ENCODE measurements around the gene HSPBP1.
A peak's percentile ranks its signal among the peaks of the same experiment; 100 is the strongest.
"Not testable (repeated sequence)": the region's sequence is repeated elsewhere in the genome, so short reads cannot be mapped to it uniquely, and the experiment has no call there.

HSPBP1 gene, protein sequence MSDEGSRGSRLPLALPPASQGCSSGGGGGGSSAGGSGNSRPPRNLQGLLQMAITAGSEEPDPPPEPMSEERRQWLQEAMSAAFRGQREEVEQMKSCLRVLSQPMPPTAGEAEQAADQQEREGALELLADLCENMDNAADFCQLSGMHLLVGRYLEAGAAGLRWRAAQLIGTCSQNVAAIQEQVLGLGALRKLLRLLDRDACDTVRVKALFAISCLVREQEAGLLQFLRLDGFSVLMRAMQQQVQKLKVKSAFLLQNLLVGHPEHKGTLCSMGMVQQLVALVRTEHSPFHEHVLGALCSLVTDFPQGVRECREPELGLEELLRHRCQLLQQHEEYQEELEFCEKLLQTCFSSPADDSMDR

GRCh38 chr19:55279770-55280643 lies at the start of gene HSPBP1:
HSPBP1 (minus strand) TSS chr19:55280110; CDS start chr19:55279608, 502 bp downstream.
- DNase-seq (ENCODE audit: low read depth in 2 of 2, low spot score in 1 of 2) = peak; percentile 84 to 86

- DNase-seq (ENCODE audit: low read depth in 2 of 2, low spot score in 1 of 2) = not testable (repeated sequence)
Observed at GRCh38 chr19:55328774-55329318, 48.9 kb upstream of the HSPBP1 start.

DNA sequence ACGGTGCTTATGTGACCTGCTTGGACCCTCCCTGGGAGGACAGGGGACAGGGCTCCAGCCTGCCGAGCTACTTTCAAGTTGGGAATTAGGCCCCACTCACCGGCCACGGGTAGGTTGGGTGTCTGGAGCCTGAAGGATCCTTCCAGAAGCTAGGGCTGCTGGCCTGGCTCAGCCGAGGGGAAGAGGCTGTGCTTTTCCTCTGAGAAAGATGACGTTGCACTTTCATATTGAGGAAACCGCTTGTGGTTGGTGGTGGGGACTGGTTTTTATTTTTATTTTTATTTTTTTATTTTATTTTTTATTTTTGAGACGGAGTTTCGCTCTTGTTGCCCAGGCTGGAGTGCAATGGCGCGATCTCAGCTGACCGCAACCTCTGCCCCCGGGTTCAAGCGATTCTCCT lies 45.3 kb upstream of the HSPBP1 start, which contains the start of gene TMEM150B:
Gene TMEM150B, minus strand, starts transcription at position 170 of the 400 bp plus-strand sequence. CDS start 4,305 bp downstream, outside the sequence.
- DNase-seq (ENCODE audit: low read depth in 2 of 2, low spot score in 1 of 2) = no peak

DNA sequence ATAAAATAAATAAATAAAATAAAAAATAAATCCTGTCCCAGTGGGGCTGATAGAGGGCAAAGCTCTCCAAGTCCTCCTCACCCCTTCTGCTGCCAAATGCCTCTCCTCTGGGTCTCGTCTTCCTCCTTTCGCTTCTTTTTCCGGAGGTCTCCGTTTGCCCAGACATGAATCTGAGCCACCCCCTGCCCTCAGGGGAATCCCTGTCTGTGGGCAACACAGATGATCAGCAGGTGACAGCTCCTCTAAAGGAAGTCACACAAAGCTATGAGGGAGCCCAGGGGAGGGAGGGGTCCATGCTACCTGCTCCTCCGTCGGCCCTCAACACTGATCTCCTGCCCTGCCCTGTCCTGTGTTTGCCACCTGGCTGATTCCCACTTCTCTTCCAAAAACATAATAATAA lies 44.8 kb upstream of the HSPBP1 start:
- DNase-seq (ENCODE audit: low read depth in 2 of 2, low spot score in 1 of 2) = no peak

DNA sequence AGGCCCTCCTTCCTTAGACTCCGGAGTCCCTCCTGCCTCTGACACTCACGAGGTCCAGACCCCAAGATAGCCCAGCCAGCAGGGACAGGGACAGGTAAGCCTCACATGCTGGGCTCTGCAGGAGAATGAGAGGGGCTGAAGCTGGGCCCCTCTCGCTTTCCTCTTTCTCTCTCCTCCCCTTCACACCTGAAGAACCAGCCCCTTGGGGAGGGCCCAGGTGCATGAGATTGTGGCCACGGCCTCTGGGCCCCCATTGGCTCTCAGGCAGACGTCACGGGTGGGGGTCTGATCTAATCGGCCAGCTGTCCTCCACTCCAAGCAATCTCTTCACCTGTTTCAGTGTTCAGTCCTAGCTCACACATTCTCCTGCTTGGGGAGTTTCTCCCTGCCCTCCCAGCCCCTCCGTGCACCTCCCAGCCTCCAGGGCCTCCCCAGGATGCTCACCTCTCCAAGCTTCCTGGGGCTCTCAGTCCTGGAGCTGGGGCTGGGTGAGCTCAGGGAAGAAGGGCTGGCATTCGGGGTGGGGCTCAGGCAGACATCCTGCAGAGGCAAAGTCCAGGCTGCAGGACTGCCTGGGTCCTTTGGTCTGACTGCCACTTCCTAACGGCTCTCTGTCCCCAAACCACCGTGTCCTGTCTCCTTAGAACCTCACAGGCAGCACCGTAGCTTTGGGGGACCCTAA lies 42.4 kb upstream of the HSPBP1 start:
- DNase-seq (ENCODE audit: low read depth in 2 of 2, low spot score in 1 of 2) = no peak

- no peak for DNase-seq (ENCODE audit: low read depth in 2 of 2, low spot score in 1 of 2)
Observed at GRCh38 chr19:55321466-55322137, 41.7 kb upstream of the HSPBP1 start.

DNA sequence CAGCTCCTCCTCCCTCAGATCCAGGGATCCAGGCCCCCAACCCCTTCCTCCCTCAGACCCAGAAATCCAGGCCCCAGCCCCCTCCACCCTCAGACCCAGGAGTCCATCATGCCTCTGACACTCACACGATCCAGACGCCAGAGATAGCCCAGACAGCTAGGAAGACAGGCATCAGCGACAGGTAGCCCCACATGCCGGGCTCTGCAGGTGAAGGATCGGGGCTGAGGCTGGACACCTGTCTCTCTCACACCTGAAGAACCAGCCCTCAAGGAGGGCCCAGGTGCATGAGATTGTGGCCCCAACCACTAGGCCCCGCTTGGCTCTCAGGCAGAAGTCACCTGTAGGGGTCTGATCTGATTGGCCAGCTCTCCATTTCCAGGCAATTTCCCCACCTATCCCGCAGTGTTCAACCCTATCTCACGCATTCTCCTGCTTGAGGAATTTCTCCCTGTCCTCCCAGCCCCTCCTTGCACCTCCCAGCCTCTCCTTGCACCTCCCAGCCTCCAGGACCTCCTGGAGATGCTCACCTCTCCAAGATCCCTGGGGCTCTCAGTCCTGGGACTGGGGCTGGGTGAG lies 41.0 kb upstream of the HSPBP1 start:
- DNase-seq (ENCODE audit: low read depth in 2 of 2, low spot score in 1 of 2) = no peak

DNA sequence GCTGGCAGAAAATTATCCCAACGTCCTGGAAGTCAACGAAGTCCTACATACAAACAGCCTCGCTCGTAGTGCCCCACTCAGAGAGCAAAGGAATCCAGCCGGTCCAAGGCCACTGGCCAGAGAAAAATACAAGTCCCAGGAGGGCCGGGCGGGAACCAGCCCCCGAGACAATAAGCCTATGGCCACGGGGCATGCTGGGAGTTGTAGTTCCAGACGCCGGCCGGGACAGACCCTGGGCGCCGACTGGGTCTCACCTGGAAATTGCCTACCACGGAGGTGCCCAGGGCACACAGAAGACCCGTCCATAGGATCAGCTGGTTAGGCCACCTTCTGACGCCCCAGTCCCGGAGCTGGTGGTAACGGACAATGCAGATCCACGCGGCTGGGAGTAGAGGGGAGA lies 39.9 kb upstream of the HSPBP1 start:
- DNase-seq (ENCODE audit: low read depth in 2 of 2, low spot score in 1 of 2) = no peak

GRCh38 chr19:55316646-55317045 lies 36.7 kb upstream of the HSPBP1 start:
- DNase-seq (ENCODE audit: low read depth in 2 of 2, low spot score in 1 of 2) = no peak

DNA sequence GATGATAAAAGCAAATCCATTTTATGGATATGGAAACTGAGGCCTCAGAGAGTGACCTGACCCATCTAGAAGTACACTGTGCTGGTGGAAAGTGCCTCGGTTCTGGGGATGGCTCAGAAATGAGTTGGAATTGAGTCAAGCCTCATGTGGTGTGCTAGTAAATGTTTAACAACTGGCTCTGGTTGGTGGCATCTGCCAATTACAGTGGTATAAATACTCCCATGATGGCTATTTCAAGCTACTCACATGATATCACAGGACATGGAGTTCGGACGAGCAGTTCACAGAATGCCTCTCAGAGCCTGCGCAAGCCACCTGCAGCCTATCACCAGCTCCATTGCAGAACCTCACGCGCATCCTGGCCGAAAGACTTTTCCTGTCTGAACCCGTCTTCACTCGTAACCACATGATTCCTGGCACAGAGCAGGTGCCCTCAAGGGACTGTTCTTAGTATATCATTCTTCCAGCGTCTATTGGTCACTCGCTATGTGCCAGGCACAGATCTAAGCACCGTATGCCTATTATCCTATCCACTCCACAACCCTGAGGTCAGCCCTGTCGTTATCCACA lies 36.1 kb upstream of the HSPBP1 start:
- DNase-seq (ENCODE audit: low read depth in 2 of 2, low spot score in 1 of 2) = no peak

- no peak for DNase-seq (ENCODE audit: low read depth in 2 of 2, low spot score in 1 of 2)
Observed at GRCh38 chr19:55314396-55314795, 34.5 kb upstream of the HSPBP1 start.

DNA sequence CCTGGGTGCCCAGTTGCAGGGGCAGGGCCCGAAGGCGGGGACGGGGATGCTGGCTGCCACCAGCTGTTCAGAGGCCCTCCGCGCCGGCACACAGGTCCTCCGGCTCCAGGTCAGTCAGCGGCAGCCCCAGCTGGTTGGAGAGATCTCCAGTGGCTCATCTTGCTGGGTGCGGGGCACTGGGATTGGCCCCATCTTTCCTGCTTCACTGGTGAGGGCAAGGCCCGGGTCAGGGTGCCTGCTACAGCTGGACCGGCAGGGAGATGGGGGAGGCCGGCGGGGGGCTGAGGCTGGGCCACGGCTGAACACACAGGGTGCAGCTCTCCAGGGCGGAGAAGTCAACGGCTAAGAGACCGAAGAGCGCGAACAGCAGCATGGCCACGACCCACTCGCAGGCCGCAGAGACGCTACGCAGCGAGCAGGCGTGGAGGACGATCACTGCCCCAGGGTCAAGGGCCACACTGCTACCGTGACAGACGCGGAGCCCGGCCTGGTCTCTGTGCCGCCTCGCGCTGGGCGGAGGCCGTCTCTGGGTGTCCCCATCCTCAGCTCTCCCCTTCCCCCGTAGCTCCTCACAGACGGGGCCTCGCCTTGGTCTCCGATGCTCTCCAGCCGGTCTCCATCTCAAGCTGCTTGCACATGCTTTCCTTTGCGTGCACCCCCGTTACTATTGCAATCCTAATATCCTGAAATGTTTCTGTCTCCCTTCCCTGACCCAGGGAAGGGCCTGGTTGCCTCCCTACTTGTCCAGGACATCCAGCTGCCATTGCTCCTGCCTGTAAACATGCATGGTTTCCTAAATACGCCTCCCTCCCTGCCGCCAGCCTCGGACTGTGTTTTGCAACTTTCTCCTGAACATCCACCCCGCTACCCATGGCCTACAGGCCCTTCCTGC lies 33.0 kb upstream of the HSPBP1 start:
- DNase-seq (ENCODE audit: low read depth in 2 of 2, low spot score in 1 of 2) = no peak

DNA sequence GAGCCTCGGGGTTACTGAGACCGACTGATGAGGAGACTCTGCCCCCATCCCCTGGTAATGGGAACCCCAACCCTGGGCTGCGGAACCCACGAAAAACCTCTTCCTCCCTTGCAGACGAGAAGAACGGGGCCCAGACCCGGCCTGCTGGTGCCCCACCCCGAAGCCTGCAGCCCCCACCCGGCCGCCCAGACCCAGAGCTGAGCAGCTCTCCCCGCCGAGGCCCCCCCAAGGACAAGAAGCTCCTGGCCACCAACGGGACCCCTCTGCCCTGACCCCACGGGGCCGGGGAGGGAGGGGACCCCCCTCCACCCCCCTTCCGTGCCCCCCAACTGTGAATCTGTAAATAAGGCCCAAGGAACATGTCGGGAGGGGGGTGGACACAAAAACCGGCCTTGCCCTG lies 31.9 kb upstream of the HSPBP1 start:
- DNase-seq (ENCODE audit: low read depth in 2 of 2, low spot score in 1 of 2) = no peak

DNA sequence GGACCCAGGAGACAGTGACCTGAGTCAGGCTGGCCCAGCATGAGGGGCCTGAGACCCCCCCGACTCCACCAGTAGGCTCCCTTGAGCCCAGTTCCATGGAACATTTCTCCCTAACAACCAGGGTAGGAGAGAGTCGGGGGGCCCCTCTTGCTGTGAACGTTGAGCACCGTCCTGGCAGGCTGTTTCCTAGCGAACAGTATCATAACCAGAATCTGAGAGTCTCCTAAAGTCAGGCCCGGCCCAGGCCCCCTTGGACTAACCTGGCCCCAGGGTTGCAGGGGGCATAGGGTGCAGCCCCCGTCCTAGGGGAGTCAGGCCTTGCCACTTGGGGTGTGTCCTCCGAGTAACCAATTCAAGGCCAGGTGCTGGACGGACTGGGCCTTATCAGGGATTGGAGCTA lies 31.5 kb upstream of the HSPBP1 start:
- no peak for DNase-seq (ENCODE audit: low read depth in 2 of 2, low spot score in 1 of 2)

DNA sequence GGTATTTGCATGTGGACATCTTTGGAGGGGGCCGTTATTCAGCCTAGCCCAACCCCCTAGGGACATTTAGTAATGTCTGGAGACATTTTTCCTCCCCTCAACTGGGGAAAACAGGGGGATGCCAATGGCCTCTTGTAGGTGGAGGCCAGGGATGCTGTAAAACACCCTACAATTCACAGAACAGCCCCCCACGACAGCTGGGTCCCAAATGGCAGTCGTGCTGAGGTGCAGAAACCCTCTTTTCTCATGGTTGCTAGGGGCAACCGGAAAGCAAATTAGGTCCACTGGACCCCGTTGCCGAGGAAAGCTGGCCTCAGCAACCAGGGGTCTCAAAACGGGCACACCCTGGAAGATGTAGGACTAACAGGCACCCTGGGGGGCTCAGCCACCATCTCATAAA lies 30.6 kb upstream of the HSPBP1 start:
- no peak for DNase-seq (ENCODE audit: low read depth in 2 of 2, low spot score in 1 of 2)

DNA sequence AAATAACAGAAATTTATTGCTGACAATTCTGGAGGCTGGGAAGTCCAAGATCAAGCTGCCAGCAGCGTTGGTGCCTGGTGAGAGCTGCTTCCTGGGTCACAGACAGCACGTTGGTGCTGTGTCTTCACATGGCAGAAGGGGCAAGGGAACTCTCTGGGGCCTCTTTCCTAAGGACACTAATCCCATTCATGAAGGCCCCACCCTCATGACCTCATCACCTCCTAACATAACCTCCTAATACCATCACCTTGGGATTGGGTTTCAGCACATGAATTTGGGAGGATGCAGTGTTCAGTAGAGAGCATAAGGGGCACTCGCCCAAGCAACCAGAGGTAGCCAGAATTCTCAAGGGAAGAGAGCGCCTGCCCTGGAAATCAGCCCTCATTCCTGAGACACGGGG lies 29.5 kb upstream of the HSPBP1 start:
- no peak for DNase-seq (ENCODE audit: low read depth in 2 of 2, low spot score in 1 of 2)

GRCh38 chr19:55308281-55308680 lies 28.4 kb upstream of the HSPBP1 start:
- no peak for DNase-seq (ENCODE audit: low read depth in 2 of 2, low spot score in 1 of 2)

- DNase-seq (ENCODE audit: low read depth in 2 of 2, low spot score in 1 of 2) = no peak
Observed at GRCh38 chr19:55306712-55307111, 26.8 kb upstream of the HSPBP1 start.

DNA sequence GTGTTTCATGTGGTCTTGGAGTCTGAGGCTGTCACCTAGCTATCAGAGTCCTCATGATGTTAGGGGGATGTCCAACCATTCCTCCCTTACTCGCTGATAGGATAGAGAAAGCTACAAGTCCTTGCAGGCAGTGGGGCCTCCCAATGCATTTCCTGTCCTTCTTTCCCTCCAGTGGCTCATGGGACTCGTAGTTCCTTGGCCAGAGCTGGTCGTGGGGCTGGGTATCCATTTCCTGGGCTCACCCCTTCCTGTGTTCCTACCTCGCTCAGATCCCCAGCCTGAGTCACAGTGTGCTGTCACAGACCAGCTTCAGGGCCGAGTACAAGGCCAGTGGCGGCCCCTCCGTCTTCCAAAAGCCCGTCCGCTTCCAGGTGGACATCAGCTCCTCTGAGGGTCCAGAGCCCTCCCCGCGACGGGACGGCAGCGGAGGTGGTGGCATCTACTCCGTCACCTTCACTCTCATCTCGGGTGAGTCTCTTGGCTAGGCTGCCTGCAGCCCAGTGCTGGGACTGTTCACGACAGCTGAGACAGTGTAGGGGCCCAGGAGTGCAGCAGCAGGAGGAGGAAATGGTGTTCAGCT lies 26.2 kb upstream of the HSPBP1 start:
- no peak for DNase-seq (ENCODE audit: low read depth in 2 of 2, low spot score in 1 of 2)
